ENCODE data around the gene CECR2.
"Not testable (repeated sequence)": the region's sequence is repeated elsewhere in the genome, so short reads cannot be mapped to it uniquely, and the experiment has no call there.

The CECR2 gene

DNA sequence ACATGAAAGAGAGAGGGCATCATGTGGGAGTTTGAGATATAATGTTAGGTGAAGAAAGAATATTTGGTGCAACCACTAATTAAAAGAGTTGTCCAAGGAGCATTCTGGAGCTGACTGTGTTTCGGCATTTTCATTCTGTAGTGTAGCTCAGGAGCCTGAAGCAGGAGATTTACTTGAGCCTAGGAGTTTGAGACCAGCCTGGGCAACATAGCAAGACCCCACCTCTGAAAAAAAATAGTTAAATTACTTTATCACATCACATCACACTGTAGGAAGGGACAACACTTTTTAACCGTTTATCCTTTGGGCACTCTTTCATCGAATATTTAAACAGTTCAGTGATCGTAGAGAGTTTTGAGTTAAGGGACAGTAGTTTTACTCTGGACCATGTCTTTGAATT lies 143.7 kb downstream of the CECR2 start:
- no peak for DNase-seq (ENCODE audit: low read depth in 2 of 2)

DNA sequence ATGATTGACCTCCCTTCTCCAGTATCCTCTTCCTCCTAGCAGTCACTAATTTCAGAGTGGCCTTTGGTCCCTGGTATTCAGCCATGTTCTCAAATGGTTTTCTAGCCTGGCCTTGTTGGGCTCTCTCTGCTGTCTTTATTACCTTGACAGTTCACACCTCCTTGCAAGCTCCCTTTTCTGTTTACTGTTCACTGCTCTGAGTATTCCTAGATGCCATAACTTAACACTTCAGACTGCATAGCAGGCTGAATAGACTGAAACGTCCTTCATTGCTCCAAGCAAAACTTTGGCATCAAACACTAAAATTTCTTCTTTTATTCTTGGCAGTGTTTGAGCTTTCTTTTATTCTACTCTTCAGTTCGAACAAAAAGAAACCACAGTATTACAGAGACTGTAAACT lies 144.4 kb downstream of the CECR2 start:
- no peak for DNase-seq (ENCODE audit: low read depth in 2 of 2)

DNA sequence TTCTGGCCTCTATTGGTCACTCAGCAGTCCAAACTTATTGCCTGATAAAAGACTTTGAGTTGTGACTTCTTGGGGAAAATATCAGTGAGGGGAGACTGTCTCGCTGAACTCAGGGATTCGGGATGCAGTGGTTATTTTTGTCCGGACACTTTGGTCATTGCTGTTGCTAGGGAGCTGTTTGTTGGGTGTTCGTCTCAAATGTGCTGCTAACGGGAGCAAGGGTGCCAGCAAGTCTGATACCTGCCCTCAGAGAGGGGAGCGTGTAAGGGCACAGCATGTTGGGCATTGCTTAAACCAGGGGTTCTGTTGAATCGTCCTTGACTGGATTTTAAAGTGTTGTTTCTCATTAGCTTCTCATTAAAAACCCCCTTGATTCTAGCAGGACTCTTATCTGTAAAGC lies 144.8 kb downstream of the CECR2 start:
- DNase-seq (ENCODE audit: low read depth in 2 of 2), result no peak

DNA sequence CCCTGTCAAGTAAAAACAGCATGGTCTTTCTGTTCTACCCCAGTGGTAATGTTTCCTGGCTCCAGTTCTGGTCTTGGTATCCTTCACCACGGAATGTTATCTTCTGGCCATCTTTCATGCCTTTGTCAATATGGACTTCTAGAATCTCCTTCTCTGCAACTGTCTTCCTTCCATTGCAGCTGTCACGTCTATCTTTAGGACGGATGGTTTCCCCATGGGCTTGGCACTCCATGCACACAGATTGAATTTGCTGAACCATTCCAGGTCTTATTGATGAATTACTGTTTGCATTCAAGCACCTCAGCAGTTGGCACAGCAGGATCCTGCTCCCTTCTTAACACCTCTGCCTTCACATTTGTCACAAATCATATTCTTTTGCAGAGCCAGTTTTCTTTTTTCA lies 149.1 kb downstream of the CECR2 start:
- no peak for DNase-seq (ENCODE audit: low read depth in 2 of 2)

DNA sequence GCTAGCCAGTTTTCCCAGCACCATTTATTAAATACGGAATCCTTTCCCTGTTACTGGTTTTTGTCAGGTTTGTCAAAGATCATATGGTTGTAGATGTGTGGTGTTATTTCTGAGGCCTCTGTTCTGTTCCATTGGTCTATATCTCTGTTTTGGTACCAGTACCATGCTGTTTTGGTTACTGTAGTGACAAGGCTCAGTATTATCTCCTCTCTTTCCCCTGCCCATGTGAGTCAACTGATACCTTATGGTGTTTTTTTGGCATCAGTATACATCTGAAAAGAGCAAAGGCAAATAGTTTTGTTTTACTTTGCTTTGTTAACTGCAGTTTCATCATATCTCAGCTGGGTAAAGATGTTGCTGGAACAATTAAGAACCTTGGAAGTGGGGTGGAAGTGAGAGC lies 152.7 kb downstream of the CECR2 start:
- DNase-seq (ENCODE audit: low read depth in 2 of 2), result not testable (repeated sequence)

DNA sequence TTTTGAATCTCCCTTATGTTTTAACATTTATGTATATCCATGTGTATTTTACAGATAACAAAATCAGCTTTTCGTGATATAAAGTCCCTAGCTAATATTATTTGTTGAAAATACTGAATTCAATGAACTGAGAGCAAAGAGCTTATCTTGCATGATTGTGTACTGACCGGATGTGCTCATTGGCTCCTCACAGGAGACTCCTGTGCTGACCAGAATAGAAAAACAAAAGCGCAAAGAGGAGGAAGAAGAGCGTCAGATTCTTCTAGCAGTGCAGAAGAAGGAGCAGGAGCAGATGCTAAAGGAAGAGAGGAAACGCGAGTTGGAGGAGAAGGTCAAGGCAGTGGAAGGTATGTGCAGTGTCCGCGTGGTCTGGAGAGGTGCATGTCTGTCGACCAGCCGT lies 154.7 kb downstream of the CECR2 start:
- no peak for DNase-seq (ENCODE audit: low read depth in 2 of 2)

DNA sequence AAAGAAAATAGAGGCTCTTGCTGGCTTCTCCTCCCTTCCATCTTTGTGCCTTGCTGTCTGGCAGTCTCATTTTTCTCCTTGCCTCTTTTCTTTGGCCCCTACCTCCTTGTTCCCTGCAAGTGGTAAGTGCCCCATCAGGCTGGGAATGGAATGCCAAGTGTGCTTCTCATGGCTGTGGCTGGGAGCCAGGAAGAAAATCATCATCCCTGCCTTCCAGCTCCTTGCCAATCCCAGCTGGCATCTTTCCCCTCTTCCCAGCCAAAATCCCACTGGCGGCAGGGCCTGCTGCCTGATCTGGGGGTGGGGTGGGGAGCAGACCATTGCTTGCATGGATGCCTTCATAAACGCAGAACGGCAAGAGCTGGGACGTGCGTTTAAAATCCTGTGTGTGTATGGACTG lies 167.0 kb downstream of the CECR2 start:
- no peak for DNase-seq (ENCODE audit: low read depth in 2 of 2)

DNA sequence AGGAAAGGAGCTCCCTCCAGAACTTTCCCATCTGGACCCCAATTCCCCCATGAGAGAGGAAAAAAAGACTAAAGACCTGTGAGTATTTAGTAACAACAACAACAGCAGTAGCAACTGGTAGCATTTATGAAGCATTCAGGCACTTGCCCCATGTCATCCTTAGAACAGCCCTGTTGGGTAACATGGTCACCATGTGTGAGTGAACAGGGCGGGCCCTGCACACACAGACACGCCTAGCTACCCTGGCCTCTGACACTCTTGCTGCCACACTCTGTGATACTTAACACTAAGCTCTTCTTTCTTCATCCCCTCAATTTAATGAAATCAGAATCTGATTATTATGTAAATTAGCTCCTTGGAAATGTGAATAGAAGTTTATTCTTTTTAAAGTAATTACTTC lies 167.9 kb downstream of the CECR2 start:
- DNase-seq (ENCODE audit: low read depth in 2 of 2), result no peak

DNA sequence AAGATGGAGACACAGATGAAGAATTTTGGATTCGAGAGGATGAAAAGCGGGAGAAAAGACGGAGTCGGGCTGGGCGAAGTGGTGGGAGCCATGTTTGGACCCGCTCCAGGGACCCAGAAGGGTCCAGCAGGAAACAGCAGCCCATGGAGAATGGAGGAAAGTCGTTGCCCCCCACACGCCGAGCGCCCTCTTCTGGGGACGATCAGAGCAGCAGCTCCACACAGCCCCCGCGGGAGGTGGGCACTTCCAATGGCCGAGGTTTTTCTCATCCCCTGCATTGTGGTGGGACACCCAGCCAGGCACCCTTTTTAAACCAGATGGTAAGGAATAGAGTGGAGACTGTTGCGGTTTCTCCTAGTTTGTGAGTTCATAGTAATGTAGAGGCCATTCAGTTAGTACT lies 171.2 kb downstream of the CECR2 start:
- DNase-seq (ENCODE audit: low read depth in 2 of 2), result no peak

DNA sequence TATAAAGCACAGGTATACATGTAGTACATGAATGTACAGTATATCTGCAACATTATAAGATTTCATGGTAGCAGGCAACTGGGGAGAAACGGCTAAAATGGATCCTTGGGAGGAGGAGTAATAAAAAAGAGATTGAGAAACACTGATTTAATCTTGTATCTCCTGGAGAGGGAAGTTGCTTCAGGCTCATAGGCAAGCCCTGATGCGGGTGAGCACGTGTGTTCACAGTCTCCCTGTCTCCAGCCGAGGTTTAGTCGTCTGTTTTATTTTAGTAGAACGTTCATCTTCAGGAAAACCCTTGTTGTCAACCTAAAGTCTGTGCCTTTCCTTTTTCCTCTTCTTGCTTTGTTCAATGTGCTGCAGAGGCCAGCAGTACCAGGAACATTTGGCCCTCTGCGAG lies 172.2 kb downstream of the CECR2 start:
- DNase-seq (ENCODE audit: low read depth in 2 of 2), result no peak

DNA sequence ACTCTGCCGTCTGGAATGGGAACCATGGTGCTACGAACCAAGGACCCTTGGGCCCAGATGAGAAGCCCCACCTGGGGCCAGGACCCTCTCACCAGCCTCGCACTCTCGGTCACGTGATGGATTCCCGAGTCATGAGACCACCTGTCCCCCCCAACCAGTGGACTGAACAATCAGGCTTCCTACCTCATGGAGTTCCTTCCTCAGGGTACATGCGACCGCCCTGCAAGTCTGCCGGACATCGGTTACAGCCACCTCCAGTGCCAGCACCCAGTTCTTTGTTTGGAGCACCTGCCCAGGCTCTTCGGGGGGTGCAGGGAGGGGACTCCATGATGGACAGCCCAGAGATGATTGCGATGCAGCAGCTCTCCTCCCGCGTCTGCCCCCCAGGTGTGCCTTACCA lies 173.2 kb downstream of the CECR2 start:
- no peak for DNase-seq (ENCODE audit: low read depth in 2 of 2)

DNA sequence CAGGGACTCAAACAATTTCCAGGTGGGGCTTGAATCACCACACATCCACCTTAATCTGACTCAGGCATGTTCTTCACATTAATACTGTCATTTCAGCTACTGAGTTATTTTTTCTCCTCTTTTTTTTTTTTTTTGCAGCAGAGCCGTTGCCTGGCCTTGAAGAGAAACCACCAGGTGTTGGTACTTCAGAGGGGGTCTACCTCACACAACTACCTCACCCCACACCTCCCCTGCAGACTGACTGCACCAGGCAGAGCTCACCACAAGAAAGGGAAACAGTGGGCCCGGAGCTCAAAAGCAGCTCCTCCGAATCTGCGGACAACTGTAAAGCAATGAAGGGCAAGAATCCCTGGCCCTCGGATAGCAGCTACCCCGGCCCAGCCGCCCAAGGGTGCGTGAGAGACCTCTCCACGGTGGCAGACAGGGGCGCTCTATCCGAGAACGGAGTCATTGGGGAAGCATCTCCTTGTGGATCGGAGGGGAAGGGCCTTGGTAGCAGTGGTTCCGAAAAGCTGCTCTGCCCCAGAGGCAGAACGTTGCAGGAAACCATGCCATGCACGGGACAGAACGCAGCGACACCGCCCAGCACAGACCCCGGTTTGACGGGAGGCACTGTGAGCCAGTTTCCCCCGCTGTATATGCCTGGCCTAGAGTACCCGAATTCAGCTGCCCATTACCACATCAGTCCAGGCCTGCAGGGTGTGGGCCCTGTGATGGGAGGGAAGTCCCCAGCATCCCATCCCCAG lies 178.9 kb downstream of the CECR2 start:
- DNase-seq (ENCODE audit: low read depth in 2 of 2), result no peak

DNA sequence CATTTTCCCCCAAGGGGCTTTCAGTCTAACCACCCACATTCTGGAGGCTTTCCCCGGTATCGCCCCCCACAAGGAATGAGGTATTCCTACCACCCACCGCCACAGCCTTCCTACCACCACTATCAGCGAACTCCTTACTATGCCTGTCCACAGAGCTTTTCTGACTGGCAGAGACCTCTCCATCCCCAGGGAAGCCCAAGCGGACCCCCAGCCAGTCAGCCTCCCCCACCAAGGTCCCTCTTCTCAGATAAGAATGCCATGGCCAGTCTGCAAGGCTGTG lies 179.4 kb downstream of the CECR2 start:
- no peak for DNase-seq (ENCODE audit: low read depth in 2 of 2)

DNA sequence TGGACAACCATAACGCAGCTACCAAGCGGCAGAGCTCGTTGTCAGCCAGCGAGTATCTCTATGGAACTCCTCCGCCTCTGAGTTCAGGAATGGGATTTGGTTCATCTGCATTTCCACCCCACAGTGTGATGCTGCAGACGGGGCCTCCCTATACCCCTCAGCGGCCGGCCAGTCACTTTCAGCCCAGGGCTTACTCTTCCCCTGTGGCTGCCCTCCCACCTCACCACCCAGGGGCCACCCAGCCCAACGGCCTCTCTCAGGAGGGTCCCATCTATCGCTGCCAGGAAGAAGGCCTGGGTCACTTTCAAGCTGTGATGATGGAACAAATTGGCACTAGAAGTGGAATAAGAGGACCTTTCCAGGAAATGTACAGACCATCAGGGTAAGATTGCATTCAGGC lies 179.9 kb downstream of the CECR2 start:
- DNase-seq (ENCODE audit: low read depth in 2 of 2), result no peak

DNA sequence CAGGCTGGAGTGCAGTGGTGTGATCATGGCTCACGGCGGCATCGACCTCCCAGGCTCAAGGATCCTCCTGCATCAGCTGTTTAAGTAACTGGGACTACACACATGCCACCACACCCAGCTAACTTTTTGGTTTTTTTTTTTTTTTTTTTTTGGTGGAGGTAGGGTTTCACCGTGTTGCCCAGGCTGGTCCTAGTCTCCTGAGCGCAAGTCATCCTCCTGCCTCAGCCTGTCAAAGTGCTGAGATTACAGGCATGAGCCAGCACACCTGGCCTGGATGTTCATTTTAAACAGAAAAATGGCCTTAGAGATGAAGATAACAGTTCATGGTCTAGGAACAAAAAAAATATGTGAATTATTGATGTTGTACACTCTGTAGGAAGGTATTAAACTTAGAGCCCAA lies 180.4 kb downstream of the CECR2 start:
- DNase-seq (ENCODE audit: low read depth in 2 of 2), result no peak

DNA sequence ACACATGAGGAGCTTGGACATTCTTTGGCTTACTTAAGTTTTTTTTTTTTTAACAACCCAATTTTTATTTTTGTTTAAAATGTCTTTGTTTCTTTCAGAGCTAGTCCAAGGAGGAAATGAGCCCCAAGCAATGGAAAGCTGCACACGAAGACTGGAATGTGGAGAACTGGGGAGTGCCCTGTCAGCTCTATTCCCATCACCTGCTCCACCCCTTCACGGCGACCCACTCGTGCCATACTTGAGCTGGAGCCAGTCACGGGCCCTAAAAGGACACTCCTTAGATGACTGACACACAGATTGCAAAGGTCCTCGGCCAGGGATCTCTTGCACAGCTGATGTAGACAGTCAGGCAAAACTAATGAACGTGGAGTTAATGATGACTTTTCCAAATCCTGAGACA lies 183.5 kb downstream of the CECR2 start:
- no peak for DNase-seq (ENCODE audit: low read depth in 2 of 2)

DNA sequence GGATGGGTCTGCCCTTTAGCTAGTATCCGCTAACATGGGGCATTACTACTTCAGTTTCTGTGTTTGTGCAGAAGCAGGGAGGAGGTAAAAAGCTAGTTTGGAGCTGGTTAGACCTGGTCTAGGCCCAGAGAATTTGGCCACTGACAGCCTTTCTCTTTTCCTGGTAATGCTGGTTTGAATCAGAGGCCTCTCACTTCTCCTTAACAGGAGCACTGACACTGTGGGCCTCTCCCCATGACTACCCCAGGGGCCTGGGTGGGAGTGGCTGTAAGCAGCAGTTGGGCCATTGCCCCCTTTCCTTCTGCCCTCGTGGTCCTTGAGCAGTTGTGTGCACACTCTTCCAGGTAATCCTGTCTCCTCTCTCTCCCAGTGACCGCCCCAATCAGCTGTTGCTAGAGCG lies 185.6 kb downstream of the CECR2 start:
- DNase-seq (ENCODE audit: low read depth in 2 of 2), result no peak

DNA sequence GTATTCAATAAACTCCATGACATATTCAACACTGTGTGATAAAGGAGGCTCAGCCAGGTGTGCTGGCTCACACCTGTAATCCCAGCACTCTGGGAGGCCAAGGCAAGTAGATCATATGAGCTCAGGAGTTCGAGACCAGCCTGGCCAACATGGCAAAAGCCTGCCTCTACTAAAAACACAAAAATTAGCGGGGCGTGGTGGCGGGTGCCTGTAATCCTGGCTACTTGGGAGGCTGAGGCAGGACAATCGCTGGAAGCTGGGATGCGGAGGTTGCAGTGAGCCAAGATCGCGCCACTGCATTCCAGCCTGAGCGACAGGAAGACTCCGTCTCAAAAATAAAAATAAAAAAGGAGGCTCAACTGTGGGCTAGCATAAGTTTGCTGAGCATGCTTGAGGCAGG lies 189.9 kb downstream of the CECR2 start:
- DNase-seq (ENCODE audit: low read depth in 2 of 2), result no peak

DNA sequence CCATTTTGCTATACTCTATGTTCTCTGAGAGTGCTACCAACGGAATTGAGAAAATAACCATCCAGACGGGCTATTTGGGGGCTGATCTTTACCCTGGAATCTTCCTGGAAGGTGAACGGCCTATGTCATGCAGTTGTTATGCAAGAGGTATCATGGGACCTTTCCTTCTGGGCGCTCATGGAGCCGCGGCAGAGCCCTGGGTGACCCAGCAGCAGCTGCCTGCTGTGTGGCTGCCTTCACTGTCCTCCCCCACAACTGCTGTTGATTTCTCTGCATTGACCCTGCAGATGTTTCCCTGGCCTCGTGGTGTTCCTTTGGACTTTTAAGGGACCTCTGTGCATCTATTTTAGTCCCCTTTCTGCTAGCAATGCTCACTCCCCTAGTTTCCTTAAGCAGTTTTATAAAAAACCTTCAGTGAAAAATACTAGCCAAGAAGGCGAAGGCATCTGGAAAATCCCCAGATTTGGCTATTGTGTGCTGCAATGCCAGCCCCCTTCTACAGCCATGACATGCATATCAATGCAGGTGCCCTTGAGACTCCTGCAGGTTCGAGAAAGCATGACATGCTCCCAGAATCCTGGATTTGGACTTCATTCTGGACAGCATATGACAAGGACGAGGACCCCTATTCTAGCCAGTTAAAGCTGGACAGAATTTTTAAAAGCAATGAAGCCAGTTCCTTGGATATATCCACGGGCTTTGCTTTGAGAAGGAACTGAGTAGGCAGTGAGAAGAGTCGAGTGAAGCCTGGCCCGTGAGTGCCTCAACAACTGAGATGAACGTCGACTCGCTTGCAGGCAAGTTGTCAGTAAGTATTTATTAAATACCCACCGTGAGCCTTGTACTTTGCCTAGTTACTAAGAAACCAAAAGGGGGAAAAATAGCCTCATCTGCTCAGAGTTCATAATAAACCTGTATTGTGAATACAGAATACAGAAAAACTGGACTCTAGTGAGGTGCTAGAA lies 193.9 kb downstream of the CECR2 start, which contains the start of gene SLC25A18:
Gene SLC25A18 (plus strand): TSS at position 593 of the 965 bp plus-strand sequence. CDS start 16,447 bp downstream, outside the sequence.
- no peak for DNase-seq (ENCODE audit: low read depth in 2 of 2)

DNA sequence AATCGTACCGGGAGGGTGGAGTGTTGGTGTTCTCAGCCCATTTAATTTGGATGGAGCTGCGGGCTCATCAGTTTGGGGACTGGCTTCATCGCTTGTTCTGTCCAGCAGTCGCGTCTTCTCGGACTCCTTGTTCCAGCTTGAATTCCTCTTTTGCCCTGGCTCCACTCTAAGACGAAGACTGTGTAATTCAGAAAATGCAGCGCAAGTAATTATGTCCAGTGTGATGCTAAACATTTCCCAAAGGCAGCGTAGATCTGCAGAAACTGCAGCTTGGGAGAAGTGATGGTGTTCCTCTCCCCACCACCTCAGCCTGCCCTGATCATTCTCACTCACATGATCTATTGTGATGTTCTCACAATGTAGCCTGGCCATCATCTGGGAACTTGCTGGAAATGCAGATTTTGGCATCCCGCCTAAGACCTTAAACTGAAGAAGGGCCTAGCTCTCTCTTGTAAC lies 194.7 kb downstream of the CECR2 start:
- no peak for DNase-seq (ENCODE audit: low read depth in 2 of 2)

DNA sequence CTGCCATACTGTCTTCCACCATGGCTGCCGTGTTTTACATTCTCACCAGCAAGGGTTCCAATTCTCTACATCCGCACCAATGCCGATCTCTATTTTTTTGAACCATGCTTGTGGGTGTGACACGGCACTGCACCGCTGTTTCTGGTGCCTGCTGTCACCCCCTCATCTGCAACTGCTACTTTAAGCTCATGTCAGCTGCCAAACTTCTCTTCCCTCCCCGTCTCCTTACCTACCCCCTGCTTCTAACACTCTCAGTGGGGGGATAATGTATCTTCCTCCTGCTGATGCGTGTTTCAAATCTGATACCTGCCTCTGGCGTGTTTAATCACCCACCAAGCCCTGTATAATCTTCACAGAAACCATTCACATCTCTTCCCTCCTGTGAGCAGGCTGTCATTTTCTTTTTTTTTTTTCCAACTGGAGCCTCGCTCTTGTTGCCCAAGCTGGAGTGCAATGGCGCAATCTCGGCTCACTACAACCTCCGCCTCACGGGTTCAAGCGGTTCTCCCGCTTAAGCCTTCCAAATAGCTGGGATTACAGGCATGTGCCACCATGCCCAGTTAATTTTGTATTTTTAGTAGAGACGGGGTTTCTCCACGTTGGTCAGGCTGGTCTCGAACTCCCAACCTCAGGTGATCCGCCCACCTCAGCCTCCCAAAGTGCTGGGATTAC lies 196.9 kb downstream of the CECR2 start:
- not testable (repeated sequence) for DNase-seq (ENCODE audit: low read depth in 2 of 2)

DNA sequence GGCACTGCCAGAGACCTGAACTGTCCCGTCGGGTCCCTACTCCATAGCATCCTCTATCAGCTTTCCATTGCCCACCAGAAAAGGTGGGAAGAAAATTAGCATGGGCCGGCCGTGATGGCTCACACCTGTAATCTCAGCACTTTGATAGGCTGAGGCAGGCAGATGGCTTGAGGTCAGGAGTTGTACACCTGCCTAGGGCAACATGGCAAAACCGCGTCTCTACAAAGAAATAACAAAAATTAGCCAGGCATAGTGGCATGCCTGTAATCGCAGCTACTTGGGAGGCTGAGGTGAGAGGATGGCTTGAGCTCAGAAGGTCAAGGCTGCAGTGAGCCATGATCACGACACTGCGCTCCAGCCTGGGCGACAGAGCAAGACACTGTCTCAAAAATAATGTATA lies 197.5 kb downstream of the CECR2 start:
- DNase-seq (ENCODE audit: low read depth in 2 of 2), result no peak
